ENCODE data around the gene IKZF5.
A peak's percentile ranks its signal among the peaks of the same experiment; 100 is the strongest.

The IKZF5 gene

GRCh38 chr10:122980209-122981065 lies 28.2 kb downstream of the IKZF5 start, which contains the start of gene PSTK:
Gene PSTK, plus strand, starts transcription at chr10:122980401. Its CDS starts 79 bp downstream, at chr10:122980480.
- H3K27me3 Mint-ChIP-seq, result peaks cover 7% of the 10 kb centered on the region
- H3K4me1 Mint-ChIP-seq, result peaks cover 21% of the 10 kb centered on the region
- peak; percentile 97 for ATAC-seq
- peak; percentile 90 for DNase-seq
- no peaks in the 10 kb centered on the region for H3K9me3 Mint-ChIP-seq
- H3K4me3 Mint-ChIP-seq, result peak within 1 kb of the TSS; percentile 84
- H3K36me3 Mint-ChIP-seq (ENCODE audit: low read depth), result no peaks in the 10 kb centered on the region
- peak within 1 kb of the TSS; percentile 92 for H3K27ac Mint-ChIP-seq

GRCh38 chr10:122974543-122975064 lies 34.0 kb downstream of the IKZF5 start:
- H3K9me3 Mint-ChIP-seq, result no peaks in the 10 kb centered on the region
- no peak overlapping the region for H3K27ac Mint-ChIP-seq
- H3K36me3 Mint-ChIP-seq (ENCODE audit: low read depth), result no peaks in the 10 kb centered on the region
- no peaks in the 10 kb centered on the region for H3K4me1 Mint-ChIP-seq
- DNase-seq (no peak), ATAC-seq (no peak)
- peaks cover 9% of the 10 kb centered on the region for H3K27me3 Mint-ChIP-seq
- no peak overlapping the region for H3K4me3 Mint-ChIP-seq

GRCh38 chr10:122974023-122974422 lies 34.6 kb downstream of the IKZF5 start:
- no peaks in the 10 kb centered on the region for H3K9me3 Mint-ChIP-seq
- peaks cover 9% of the 10 kb centered on the region for H3K27me3 Mint-ChIP-seq
- no peaks in the 10 kb centered on the region for H3K36me3 Mint-ChIP-seq (ENCODE audit: low read depth)
- DNase-seq (no peak), ATAC-seq (no peak)
- H3K4me3 Mint-ChIP-seq, result no peak overlapping the region
- H3K27ac Mint-ChIP-seq, result no peak overlapping the region
- no peaks in the 10 kb centered on the region for H3K4me1 Mint-ChIP-seq

- H3K27me3 Mint-ChIP-seq, result peaks cover 6% of the 10 kb centered on the region
- H3K4me3 Mint-ChIP-seq, result no peak overlapping the region
- DNase-seq (no peak), ATAC-seq (no peak)
- no peaks in the 10 kb centered on the region for H3K36me3 Mint-ChIP-seq (ENCODE audit: low read depth)
- H3K27ac Mint-ChIP-seq, result no peak overlapping the region
- peaks cover 23% of the 10 kb centered on the region for H3K9me3 Mint-ChIP-seq
- H3K4me1 Mint-ChIP-seq, result no peaks in the 10 kb centered on the region
These were observed 39.9 kb downstream of the IKZF5 start for GRCh38 chr10:122968698-122969097.

GRCh38 chr10:122966879-122967278 lies 41.7 kb downstream of the IKZF5 start:
- Mint-ChIP-seq H3K36me3 (ENCODE audit: low read depth) (peaks cover 2% of the 10 kb centered on the region), H3K27ac (no peak overlapping the region), H3K4me3 (no peak overlapping the region), H3K27me3 (peaks cover 8% of the 10 kb centered on the region), H3K9me3 (peaks cover 23% of the 10 kb centered on the region), H3K4me1 (no peaks in the 10 kb centered on the region)
- DNase-seq (no peak), ATAC-seq (no peak)

- Mint-ChIP-seq H3K27ac (no peak overlapping the region), H3K4me1 (no peaks in the 10 kb centered on the region), H3K4me3 (no peak overlapping the region), H3K36me3 (ENCODE audit: low read depth) (peaks cover 2% of the 10 kb centered on the region), H3K27me3 (peaks cover 6% of the 10 kb centered on the region), H3K9me3 (peaks cover 18% of the 10 kb centered on the region)
- DNase-seq (no peak), ATAC-seq (no peak)
These were observed 46.2 kb downstream of the IKZF5 start for GRCh38 chr10:122962405-122962804.

- H3K4me1 Mint-ChIP-seq, result peaks cover 26% of the 10 kb centered on the region
- H3K4me3 Mint-ChIP-seq, result no peak overlapping the region
- no peak for DNase-seq
- H3K27ac Mint-ChIP-seq, result no peak overlapping the region
- peaks cover 9% of the 10 kb centered on the region for H3K9me3 Mint-ChIP-seq
- no peak for ATAC-seq
- H3K27me3 Mint-ChIP-seq, result peaks cover 6% of the 10 kb centered on the region
- peaks cover 6% of the 10 kb centered on the region for H3K36me3 Mint-ChIP-seq (ENCODE audit: low read depth)
These were observed 51.1 kb downstream of the IKZF5 start for GRCh38 chr10:122957474-122957873.

- ATAC-seq (no peak), DNase-seq (no peak)
- Mint-ChIP-seq H3K4me3 (no peak overlapping the region), H3K27ac (no peak overlapping the region), H3K27me3 (peaks cover 6% of the 10 kb centered on the region), H3K36me3 (ENCODE audit: low read depth) (peaks cover 13% of the 10 kb centered on the region), H3K9me3 (peaks cover 9% of the 10 kb centered on the region), H3K4me1 (peaks cover 32% of the 10 kb centered on the region)
These were observed 52.7 kb downstream of the IKZF5 start for GRCh38 chr10:122955892-122956291.

GRCh38 chr10:122954731-122955050 lies 53.9 kb downstream of the IKZF5 start:
- H3K4me1 Mint-ChIP-seq, result peaks cover 32% of the 10 kb centered on the region
- H3K9me3 Mint-ChIP-seq, result peaks cover 9% of the 10 kb centered on the region
- DNase-seq, result no peak
- peaks cover 21% of the 10 kb centered on the region for H3K36me3 Mint-ChIP-seq (ENCODE audit: low read depth)
- no peak for ATAC-seq
- H3K4me3 Mint-ChIP-seq, result peak overlapping the region; percentile 86
- H3K27ac Mint-ChIP-seq, result peak overlapping the region; percentile 97
- peaks cover 6% of the 10 kb centered on the region for H3K27me3 Mint-ChIP-seq

- Mint-ChIP-seq H3K36me3 (ENCODE audit: low read depth) (peaks cover 27% of the 10 kb centered on the region), H3K27me3 (peaks cover 6% of the 10 kb centered on the region), H3K27ac (peak within 1 kb of the TSS; percentile 97), H3K4me1 (peaks cover 32% of the 10 kb centered on the region), H3K4me3 (peak within 1 kb of the TSS; percentile 86), H3K9me3 (peaks cover 9% of the 10 kb centered on the region)
- peak; percentile 100 for ATAC-seq
- peak; percentile 97 for DNase-seq
These were observed 54.5 kb downstream of the IKZF5 start, which contains the start of gene C10orf88 for GRCh38 chr10:122953902-122954730. Gene C10orf88, minus strand, starts transcription at chr10:122954227. Its CDS starts 49 bp downstream, at chr10:122954178.

- no peak overlapping the region for H3K27ac Mint-ChIP-seq
- no peak for ATAC-seq
- peaks cover 50% of the 10 kb centered on the region for H3K36me3 Mint-ChIP-seq (ENCODE audit: low read depth)
- no peak overlapping the region for H3K4me3 Mint-ChIP-seq
- H3K4me1 Mint-ChIP-seq, result peaks cover 21% of the 10 kb centered on the region
- no peaks in the 10 kb centered on the region for H3K9me3 Mint-ChIP-seq
- DNase-seq, result no peak
- H3K27me3 Mint-ChIP-seq, result peaks cover 3% of the 10 kb centered on the region
These were observed 59.3 kb downstream of the IKZF5 start for GRCh38 chr10:122949296-122949695.
